Hematopoietic multipotent progenitor cell treated with erythropoietin and hydrocortisone succinate and interleukin-3 and kit ligand, for 17 days (in vitro differentiated cells): ENCODE results near the gene SLC25A10.

Experiments used
- DNase-seq: peaks from one replicate; pipeline ENCODE4 v3.0.0-alpha.2; 2015; ENCODE audit warnings: low spot score

SLC25A10 gene

GRCh38 chr17:81711814-81712467 lies at the start of gene SLC25A10:
TSS of gene SLC25A10 (plus strand) at chr17:81712284. CDS start at chr17:81712427, 143 bp downstream.
- DNase-seq: peak; percentile 73

GRCh38 chr17:81664051-81664470 lies 48.0 kb upstream of the SLC25A10 start:
- DNase-seq: no peak

GRCh38 chr17:81665205-81666091 lies 46.6 kb upstream of the SLC25A10 start:
- DNase-seq: no peak

GRCh38 chr17:81666092-81666341 lies 46.1 kb upstream of the SLC25A10 start:
- DNase-seq: peak; percentile 26

GRCh38 chr17:81666342-81667191 lies 45.5 kb upstream of the SLC25A10 start, which contains the start of the genes CCDC137 and OXLD1:
TSS of gene CCDC137 (plus strand) at chr17:81666737. CDS start at chr17:81666767, 30 bp downstream.
TSS of gene OXLD1 (minus strand) at chr17:81666605. CDS start at chr17:81666577, 28 bp downstream.
- peak; percentile 93 for DNase-seq

GRCh38 chr17:81667754-81668153 lies 44.3 kb upstream of the SLC25A10 start:
- no peak for DNase-seq

- no peak for DNase-seq
Observed at GRCh38 chr17:81672504-81672903, 39.6 kb upstream of the SLC25A10 start.

- no peak for DNase-seq
Observed at GRCh38 chr17:81672954-81673353, 39.1 kb upstream of the SLC25A10 start.

- DNase-seq: no peak
Observed at GRCh38 chr17:81673561-81674258, 38.4 kb upstream of the SLC25A10 start.

- DNase-seq: peak; percentile 56
Observed at GRCh38 chr17:81675515-81676221, 36.4 kb upstream of the SLC25A10 start.

GRCh38 chr17:81676906-81677305 lies 35.2 kb upstream of the SLC25A10 start:
- DNase-seq: no peak

GRCh38 chr17:81680150-81680549 lies 31.9 kb upstream of the SLC25A10 start:
- DNase-seq: no peak

- DNase-seq: no peak
Observed at GRCh38 chr17:81681672-81682071, 30.4 kb upstream of the SLC25A10 start.

GRCh38 chr17:81682565-81683207 lies 29.4 kb upstream of the SLC25A10 start:
- no peak for DNase-seq

GRCh38 chr17:81683208-81683583 lies 28.9 kb upstream of the SLC25A10 start:
- DNase-seq: no peak

- peak; percentile 100 for DNase-seq
Observed at GRCh38 chr17:81683584-81684441, 28.3 kb upstream of the SLC25A10 start, which contains the start of the genes ARL16 and HGS. TSS of gene ARL16 (minus strand) at chr17:81683797. CDS start at chr17:81683753, 44 bp downstream. TSS of gene HGS (plus strand) at chr17:81684011. CDS start at chr17:81684067, 56 bp downstream.

- no peak for DNase-seq
Observed at GRCh38 chr17:81684442-81684911, 27.6 kb upstream of the SLC25A10 start.

GRCh38 chr17:81685108-81685507 lies 27.0 kb upstream of the SLC25A10 start:
- peak; percentile 7 for DNase-seq

- DNase-seq: no peak
Observed at GRCh38 chr17:81686614-81687013, 25.5 kb upstream of the SLC25A10 start.
